GM12891 (cell line): Measurements from ENCODE around the gene FBXO4.
"Not testable (repeated sequence)": the region's sequence is repeated elsewhere in the genome, so short reads cannot be mapped to it uniquely, and the experiment has no call there.

ENCODE experiments used
- DNase-seq: peaks from one replicate; pipeline ENCODE4 v3.0.0; 2011; ENCODE audit warnings: low spot score; ENCODE audit not compliant: insufficient read length
- FAIRE-seq: peaks from 2 replicates; lab custom pipeline; 2011; peaks lifted over from hg19 to GRCh38; lab: Jason Lieb, UNC
- PAX5 ChIP-seq: IDR thresholded peaks from 2 replicates; pipeline ENCODE4 v1.6.1; 2011; ENCODE audit warnings: low read length, moderate library complexity, mild to moderate bottlenecking; ENCODE audit not compliant: insufficient read depth, severe bottlenecking
- POLR2A ChIP-seq: IDR thresholded peaks from 2 replicates; pipeline ENCODE4 v1.6.1; 2011; ENCODE audit warnings: low read depth, low read length, control low read depth
- POLR2AphosphoS5 ChIP-seq: IDR thresholded peaks from 2 replicates; pipeline ENCODE4 v1.6.1; 2011; ENCODE audit warnings: low read depth, low read length, control low read depth
- POU2F2 ChIP-seq: IDR thresholded peaks from 2 replicates; pipeline ENCODE4 v1.6.1; 2011; ENCODE audit warnings: low read depth, mild to moderate bottlenecking, control low read depth, low read length, moderate library complexity
- SPI1 ChIP-seq: IDR thresholded peaks from 2 replicates; pipeline ENCODE4 v1.6.1; 2011; ENCODE audit warnings: low read depth, low read length, control low read depth
- TAF1 ChIP-seq: IDR thresholded peaks from 2 replicates; pipeline ENCODE4 v1.6.1; 2011; ENCODE audit warnings: low read depth, low read length, control low read depth

FBXO4 gene

GRCh38 chr5:41921166-41921565 lies 3.9 kb upstream of the FBXO4 start:
- DNase-seq (no peak), FAIRE-seq (no peak)
- TF ChIP-seq SPI1 (peak; percentile 55), POLR2AphosphoS5 (no peak)

GRCh38 chr5:41921874-41922273 lies 3.2 kb upstream of the FBXO4 start:
- DNase-seq, result no peak
- TF ChIP-seq SPI1 (no peak), POLR2AphosphoS5 (no peak), POU2F2 (no peak)
- no peak for FAIRE-seq

- FAIRE-seq (no peak), DNase-seq (no peak)
- TF ChIP-seq PAX5 (no peak), TAF1 (no peak), SPI1 (no peak), POU2F2 (no peak), POLR2AphosphoS5 (no peak), POLR2A (no peak)
These were observed 582 bp upstream of the FBXO4 start for GRCh38 chr5:41924526-41924871.

- FAIRE-seq (no peak), DNase-seq (no peak)
- TF ChIP-seq TAF1 (no peak), POLR2A (no peak), POU2F2 (no peak), PAX5 (no peak), SPI1 (no peak), POLR2AphosphoS5 (no peak)
These were observed 472 bp downstream of the FBXO4 start for GRCh38 chr5:41925555-41925951.

GRCh38 chr5:41927604-41928003 lies 2.5 kb downstream of the FBXO4 start:
- FAIRE-seq (no peak), DNase-seq (no peak)
- TF ChIP-seq SPI1 (no peak), POLR2A (no peak), TAF1 (no peak), POU2F2 (no peak), POLR2AphosphoS5 (no peak), PAX5 (no peak)

- no peak for TF ChIP-seq POLR2AphosphoS5
- no peak for TF ChIP-seq SPI1
- TF ChIP-seq PAX5, result no peak
- TF ChIP-seq POU2F2, result no peak
- no peak for TF ChIP-seq TAF1
- no peak for DNase-seq
- FAIRE-seq, result no peak
These were observed 4.0 kb downstream of the FBXO4 start for GRCh38 chr5:41929035-41929434.

GRCh38 chr5:41932770-41933169 lies 7.7 kb downstream of the FBXO4 start:
- DNase-seq (no peak), FAIRE-seq (no peak)
- TF ChIP-seq POLR2A (no peak), SPI1 (no peak), POU2F2 (no peak), TAF1 (no peak), POLR2AphosphoS5 (no peak), PAX5 (no peak)

- TF ChIP-seq POLR2A (no peak), PAX5 (no peak), TAF1 (no peak), POLR2AphosphoS5 (no peak), POU2F2 (no peak), SPI1 (no peak)
- DNase-seq (no peak), FAIRE-seq (no peak)
These were observed 10.5 kb downstream of the FBXO4 start for GRCh38 chr5:41935544-41935943.

- DNase-seq, result no peak
- TF ChIP-seq POLR2A (no peak), SPI1 (no peak), PAX5 (no peak), POU2F2 (no peak), TAF1 (no peak), POLR2AphosphoS5 (no peak)
- no peak for FAIRE-seq
These were observed 15.6 kb downstream of the FBXO4 start for GRCh38 chr5:41940641-41941040.

- DNase-seq, FAIRE-seq: not testable (repeated sequence)
These were observed 20.4 kb downstream of the FBXO4 start for GRCh38 chr5:41945332-41945955.

- DNase-seq (no peak), FAIRE-seq (no peak)
- TF ChIP-seq PAX5, result no peak
These were observed 26.1 kb downstream of the FBXO4 start for GRCh38 chr5:41951224-41951623.

- no peak for DNase-seq
- TF ChIP-seq SPI1 (no peak), PAX5 (no peak), POLR2AphosphoS5 (no peak), TAF1 (no peak), POLR2A (no peak), POU2F2 (no peak)
- no peak for FAIRE-seq
These were observed 29.2 kb downstream of the FBXO4 start for GRCh38 chr5:41954286-41954685.
